Daoy (cell line): ENCODE measurements around the gene MYBPHL. TPM values are rescaled to one million over a fixed set of nuclear protein-coding genes. Genes with fewer than 3 reads are reported as not detected.

Experiments
- DNase-seq: peaks from one replicate; pipeline ENCODE4 v3.0.0-alpha.2; 2015; ENCODE audit warnings: low read depth
- total RNA-seq: library from RNA; depleted of rRNA; stranded (reverse); fragments of >200 nt; shearing (Covaris generic); gene quantifications from 2 replicates; pipeline ENCODE4 v1.2.3, GENCODE V29; 2014; rRNA removed

Gene MYBPHL, protein sequence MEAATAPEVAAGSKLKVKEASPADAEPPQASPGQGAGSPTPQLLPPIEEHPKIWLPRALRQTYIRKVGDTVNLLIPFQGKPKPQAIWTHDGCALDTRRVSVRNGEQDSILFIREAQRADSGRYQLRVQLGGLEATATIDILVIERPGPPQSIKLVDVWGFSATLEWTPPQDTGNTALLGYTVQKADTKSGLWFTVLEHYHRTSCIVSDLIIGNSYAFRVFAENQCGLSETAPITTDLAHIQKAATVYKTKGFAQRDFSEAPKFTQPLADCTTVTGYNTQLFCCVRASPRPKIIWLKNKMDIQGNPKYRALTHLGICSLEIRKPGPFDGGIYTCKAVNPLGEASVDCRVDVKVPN
- total RNA-seq = not detected in 2 replicates

DNA sequence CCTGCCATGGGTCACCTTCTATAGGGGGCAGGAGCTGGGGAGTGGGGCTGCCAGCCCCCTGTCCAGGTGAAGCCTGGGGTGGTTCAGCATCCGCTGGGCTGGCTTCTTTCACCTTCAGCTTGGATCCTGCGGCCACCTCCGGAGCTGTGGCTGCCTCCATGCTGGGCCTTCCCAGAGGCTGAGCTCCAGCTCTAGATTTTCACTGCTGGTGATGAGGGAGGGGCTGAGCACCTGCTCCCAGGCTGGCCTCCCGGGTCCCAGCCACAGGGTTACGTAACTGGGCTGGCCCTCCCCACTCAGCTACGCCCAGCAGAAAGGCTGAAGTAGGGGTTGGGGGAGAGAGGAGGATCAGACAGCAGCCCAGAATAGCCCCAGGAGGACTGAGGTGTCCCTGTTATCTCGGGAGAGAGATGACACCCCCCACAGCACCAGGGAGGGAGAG, at the start of gene MYBPHL:
Gene MYBPHL (minus strand): TSS at position 180 of the 442 bp plus-strand sequence. CDS start 20 bp downstream, at position 160.
- no peak for DNase-seq

DNA sequence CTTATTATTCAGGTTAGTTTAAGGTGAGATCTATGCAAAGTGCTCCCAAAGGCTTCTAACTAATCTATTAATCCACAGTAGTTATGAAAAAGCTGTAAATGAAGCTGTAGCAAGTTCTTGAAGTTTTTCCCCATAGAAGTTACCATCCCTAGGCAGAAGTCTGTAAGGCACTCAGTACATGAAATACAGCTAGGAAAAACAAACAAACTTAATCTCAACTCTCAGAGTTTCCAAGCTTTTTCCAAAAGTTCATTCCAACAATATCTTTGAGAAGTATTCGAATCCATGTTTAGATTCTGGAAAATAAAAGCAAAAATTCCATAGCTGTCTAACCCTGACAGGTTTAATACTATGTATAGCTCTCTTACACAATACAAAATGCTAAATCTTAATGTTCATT, 49.7 kb upstream of the MYBPHL start:
- no peak for DNase-seq

DNA sequence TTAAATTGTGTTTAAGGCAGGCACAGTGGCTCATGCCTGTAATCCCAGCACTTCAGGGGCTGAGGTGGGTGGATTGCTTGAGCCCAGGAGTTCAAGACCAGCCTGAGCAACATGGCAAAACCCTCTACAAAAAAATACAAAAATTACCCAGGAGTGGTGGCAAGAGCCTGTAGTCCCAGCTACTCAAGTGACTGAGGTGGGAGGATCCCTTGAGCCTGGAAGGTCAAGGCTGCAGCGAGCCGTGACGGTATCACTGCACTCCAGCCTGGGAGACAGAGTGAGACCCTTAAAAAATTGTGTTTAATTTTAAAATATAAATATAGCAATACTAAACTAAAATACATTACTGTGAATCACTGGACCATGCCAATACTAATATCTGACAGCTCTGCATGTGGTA, 48.1 kb upstream of the MYBPHL start:
- DNase-seq = no peak

DNA sequence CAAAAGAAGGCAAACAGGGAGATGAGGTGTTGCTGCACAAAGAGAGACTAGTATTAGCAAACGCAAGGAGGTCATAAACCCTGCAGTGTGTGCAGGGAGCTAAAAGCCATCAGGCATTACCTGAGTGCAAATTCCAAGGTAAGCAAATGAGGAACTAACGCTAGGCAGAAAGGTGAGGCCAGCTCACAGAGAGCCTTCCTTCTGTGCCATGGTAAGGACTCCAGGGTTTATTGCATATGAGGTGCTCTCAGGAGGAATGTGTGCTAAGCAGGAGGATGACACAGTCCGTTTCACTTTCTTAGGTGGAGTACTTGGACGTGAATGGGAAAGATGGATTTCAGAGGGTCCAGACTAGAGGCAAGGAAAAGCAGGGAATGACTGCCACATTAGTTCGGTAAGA, 44.6 kb upstream of the MYBPHL start:
- no peak for DNase-seq

DNA sequence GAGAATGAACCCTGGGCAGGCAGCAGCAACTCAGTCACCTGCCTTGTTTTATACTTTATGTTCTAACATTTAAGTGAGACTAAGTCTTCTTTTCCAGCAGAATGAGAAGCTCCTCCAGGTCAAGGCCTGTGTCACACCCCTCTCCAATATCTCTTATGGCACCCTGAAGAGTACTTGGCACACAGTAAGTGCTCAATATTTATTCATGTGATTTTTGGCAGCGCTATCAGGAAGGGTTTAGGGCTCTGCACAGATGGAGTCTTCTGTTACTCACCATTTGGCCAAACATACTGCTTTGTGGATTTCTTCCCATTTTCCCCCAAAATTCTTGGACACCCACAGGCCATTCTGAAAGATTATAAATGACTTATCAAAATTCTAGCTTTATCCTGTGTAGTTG, 43.8 kb upstream of the MYBPHL start:
- DNase-seq = no peak

DNA sequence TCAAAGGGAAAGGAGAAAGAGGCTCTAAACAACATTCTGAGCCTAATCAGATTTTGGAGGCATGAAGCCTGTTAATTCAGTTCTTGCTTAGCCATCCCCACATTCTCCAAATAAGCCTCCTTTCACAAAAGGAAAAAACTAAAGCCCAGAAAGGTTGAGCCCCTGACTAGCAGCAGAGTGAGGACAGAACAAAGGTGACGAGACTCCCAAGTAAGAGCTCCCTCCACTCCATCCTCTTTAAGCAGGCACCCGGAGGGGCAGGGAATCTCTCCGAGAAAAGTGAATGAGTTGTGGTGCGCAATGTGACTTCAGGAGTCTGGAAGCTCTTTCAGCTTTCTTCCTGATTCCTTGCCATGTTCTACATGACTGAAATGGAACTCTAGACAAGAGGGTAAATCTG, 43.4 kb upstream of the MYBPHL start:
- no peak for DNase-seq

DNA sequence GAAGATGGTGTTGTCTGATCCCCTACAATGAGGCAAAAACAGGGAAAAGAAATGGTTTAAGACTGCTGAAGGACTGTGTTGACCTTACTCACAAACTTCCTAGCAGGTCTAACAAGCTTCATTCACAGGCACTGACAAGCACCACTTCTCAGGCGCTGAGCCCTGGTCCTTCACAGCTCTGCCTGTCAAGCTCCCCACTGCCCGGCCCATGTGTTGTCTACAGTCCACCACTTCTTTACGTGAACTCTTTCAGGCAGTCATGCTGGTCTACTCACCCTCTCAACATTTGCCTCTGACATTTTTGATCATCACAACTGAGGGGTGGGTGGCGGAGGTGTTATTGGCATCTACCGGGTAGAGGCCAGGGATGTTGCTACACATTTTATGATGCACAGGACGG, 40.7 kb upstream of the MYBPHL start:
- no peak for DNase-seq

DNA sequence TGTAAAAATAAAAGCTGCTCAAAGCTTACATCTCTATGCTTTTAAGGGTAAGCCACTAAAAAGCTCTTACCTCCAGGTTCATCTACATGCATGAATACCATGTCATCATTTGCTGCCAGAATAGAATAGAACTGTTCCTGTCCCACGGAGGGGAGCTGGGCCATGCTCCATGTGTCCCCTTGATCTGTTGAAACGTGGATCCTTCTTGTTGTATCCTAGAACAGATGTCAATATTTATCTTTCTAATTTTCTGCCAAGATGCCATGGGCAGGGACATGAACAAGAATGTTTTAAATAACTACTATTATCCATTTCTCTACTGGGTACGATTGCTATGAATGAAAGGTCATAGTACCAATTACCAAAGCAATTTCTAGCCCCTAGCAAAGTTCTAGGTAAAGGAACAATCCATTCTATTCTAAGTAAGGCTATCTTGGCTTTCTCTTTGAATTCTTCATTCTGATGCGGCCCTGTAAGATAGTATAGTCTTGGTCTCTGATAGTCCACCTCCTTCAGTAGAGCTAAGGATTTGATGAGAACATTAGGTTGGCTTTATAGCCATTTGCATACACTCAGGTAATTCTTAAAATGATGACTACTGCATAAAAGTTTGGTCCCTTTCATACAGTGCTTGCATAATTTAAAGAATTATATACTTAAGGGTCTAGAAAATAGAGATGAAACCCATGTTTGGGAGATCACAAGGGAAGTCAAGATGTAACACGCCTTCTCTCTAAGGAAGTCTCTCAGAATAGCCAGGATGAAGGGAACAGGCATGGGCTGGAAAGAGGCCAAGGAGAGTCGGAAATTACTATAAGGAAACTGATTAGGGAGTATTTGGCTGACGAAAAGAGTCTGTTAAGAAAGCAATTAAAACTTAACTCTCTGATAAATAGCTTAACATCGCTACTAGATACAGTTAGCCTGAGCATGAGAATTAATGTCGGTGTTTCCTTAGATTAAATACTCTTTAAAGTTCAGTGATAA, 35.4 kb upstream of the MYBPHL start:
- no peak for DNase-seq

DNA sequence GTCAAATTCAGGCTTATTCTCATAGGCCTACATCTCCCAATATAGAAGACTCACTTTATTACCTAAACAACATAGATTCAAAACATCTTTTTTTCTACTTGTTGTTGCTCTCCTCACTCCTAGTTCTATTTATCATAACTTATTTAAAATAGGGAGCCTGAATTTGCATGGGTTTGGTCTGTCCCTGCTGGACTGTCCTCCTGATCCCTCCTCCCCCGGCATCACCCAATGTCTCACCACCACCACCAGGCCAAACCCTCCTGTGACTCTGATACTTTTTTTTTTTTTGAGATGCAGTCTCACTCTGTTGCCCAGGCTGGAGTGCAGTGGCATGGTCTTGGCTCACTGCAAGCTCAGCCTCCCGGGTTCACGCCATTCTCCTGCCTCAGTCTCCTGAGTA, 31.8 kb upstream of the MYBPHL start:
- DNase-seq = no peak

DNA sequence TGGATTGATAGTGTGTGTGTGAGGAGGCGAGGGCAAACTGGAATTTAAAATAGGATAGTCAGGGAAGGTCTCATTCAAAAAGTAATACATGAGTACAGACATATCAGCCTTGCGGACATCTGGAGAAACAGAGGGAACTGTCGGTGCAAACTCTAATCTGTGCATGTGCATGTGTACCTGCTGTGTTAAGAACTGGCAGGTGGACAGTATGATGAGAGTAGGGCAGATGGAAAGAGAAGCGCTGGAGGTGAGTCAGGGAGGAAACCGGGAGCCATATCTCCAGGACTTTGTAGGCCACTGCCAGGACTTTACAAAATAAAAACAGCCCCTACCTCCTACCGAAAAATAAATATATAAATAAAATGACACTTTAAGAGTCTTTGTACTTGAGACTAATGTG, 31.3 kb upstream of the MYBPHL start:
- DNase-seq = no peak

DNA sequence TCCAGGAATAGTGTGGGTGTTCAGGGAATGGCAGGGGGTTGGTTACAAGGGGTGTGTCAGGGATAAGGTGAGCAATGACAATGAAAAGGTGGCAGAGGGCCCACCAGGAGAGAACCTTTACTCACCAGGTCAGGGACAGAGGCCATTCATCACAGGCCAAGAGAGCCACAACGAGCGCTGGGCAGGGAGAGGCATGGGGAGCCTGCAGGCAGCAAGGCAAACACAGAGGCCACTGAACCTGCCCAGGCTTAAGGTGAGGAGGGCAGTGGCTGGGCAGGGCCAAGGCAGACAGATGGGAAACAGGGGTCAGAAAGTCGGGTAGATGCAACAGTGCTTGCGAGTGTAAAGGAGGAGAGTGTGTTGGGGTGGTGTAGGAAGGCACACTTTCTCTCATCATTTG, 28.3 kb upstream of the MYBPHL start:
- no peak for DNase-seq

DNA sequence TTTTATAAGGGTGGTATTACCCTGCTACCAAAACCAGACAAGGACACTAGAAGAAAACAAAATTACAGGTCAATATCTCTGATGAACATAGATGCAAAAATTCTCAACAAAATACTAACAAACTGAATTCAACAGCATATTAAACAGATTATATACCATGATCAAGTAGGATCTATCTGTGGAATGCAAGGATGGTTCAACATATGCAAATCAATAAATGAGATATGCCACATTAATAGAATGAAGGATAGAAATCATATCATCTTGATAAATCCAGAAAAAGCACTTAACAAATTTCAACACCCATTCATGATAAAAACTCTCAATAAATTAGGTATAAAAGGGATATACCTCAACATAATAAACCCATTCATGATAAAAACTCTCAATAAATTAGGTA, 24.3 kb upstream of the MYBPHL start:
- no peak for DNase-seq

DNA sequence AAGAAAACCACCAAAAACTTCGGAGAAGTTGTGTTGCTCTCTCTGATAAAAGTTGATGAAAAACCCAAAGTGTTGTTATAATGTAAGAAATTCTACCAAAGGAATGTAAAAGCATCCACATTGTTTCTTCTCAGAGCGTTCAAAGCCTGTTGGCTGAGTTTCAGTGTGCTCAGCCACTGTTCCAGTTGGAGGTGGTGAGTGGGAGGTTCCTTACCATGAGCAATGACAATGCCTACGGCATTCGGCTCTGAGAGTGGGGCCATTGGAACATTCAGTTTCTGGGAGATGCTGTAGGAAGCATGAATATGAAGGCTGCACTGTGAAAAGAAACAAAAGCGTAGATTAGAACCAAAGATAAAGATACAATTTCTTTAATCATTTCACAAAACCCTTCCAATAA, 20.5 kb upstream of the MYBPHL start:
- no peak for DNase-seq

DNA sequence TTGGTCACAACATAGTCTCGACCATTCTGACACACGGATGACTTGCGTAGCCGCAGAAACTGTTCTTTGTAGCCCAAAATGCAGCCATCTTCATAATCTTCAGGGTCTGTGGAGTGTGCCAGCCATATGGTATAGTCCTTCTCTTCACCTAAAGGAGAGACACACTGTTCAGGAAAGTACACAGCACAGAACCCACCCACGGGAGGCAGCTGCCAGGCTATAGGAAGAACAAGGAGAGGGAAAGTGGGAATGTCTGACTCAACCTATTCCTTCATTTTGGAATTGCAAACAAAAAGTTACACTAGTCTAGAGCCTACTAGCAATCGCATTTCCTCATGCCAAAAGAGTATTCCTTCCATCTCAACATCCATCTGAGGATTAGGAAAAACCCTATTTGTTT, 16.2 kb upstream of the MYBPHL start:
- no peak for DNase-seq

DNA sequence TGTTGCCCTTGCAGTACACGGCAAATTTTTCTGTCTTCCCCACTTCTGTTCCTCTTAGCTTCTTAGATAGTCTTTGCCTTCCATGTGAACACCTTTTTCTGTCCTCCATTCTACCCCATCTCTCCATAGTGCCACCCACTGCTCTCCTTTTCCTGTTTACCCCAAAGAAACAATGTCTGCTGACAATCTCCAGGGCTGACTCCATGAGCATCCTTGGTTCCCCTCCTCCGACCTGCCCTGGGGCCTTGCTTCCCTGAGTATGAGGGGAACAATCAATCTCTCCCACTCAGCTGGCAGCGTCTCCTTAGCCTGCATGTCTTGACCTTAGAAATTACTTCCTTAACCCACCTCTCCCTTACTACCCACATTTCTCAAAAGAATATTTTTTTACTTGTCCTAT, 12.3 kb upstream of the MYBPHL start:
- no peak for DNase-seq

DNA sequence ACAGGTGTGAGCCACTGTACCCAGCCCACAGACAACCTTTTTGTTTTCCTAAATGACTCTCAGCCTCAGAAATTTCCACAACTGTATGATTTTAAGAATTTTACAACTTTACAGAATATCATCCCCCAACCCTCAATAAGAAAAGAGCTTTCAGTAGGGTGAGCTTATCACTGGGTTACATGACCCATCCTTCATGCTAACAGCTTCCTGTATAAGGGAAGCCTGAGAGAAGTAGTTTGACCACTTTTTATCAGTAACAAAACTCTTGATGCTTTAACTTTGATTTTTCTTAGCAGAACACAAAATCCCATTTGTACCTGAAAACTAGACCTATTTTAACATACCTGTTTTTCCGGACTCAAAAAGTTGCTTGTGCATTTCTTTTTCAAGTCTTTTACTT, 9.7 kb upstream of the MYBPHL start:
- DNase-seq = no peak

DNA sequence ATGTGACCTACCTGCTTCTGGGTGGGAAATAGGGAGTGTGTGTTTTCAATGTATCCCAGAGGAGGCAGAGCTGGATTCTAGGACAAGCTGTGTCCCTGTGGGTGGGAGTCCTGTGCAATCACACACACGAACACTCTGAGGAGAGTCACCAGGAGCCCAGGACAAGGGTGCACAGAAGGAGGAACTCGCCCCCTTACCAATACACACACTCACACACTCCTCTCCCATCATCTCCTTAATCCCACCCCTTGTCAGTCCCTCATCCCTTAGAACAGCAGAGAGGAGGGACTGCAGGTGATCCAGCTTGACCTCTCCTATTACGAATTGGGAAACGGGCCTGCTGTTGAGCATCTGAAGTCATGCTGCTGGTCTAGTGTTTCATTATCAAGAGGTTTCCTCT, 8.5 kb upstream of the MYBPHL start:
- no peak for DNase-seq

DNA sequence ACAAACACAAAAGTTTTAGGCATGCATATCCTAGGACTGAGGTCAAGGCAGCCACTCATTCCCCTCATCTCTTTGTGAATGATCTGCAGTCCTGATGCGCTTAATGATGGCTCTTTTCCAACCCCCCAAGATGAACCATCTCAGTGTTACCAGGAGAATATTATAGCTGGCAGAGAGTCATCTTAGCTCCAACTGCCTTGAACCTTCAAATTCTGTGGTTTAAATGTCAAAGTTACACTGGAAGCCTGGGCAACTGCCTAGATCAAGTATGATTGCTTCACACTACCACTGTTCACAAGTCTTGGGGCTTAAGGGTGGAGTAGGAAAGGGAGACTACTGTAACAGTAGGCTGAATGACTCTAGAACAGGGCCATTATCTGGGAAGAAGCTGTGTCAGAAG, 8.0 kb upstream of the MYBPHL start:
- no peak for DNase-seq

DNA sequence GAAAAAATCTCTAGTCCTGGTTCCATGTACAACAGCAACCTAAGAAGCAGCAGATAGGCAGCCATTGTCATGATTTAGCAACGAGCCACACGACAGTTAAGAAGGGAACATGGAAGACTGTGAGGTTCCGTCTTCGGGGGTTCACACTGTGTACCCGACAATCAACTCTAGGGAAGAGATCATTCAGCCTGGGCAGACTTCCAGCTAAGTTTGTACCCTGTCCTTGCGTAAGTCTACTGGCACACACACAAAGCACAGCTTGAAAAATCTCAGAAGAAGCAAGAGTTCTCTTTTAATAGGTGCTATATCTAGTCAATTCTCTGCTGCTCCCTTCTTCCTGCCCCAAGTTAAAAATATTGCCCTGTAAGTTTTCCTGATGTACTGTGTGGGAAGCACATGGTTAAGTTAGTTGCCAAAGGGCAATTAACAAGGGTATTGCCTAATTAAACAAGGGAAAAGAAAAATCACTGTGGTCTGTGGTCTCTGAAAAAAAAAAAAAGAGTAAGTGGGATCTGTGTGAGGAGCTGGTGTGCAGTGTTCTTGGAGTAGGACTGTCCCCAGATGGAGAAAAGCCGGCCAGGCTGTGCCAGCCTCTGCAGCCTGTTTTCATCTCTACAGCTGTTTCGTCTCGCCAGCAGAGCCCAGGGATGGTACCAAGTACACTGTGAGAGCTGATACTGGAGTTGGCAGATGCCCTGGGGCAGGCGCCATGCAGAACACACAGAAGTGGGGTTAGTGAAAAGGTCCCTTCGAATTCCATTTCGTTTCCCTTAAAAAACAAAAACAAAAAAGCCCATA, 6.4 kb upstream of the MYBPHL start:
- no peak for DNase-seq

DNA sequence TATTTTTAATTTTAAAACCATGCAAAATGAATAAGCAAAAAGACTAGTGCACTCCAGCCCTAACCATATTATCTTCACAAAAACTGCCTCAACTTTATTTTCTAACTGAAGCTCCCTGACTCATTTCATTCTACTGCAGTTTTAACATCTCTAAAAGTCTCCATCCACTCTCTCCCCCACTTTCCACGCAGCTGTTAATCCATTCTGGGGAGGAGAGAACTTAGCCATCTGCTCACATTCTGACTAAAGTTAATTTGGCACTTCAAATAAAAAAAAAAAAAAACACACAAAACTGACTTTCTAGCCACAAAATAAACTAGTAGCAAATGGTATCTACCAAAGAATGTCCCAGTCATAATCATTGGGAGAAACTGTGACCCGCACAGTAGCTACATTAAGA, 5.4 kb upstream of the MYBPHL start:
- DNase-seq = no peak

DNA sequence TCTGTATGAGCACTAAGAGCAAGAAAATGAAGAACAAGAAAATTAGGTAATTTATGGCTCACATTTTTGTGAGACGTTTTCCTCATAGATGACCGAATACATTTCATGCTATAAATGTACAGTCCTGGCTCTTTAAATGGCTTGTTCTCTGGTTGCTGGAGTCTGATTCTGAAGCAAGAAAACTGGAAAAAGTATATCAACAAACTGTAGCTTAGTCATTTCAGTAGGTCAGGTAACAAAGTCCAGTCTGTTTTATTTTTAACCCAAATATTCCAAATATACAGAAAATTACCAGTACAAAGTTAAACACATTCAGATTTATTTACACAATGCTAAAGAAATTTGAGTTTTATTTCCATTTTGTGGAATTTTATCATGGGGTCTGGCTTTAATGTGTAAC, 2.5 kb upstream of the MYBPHL start:
- no peak for DNase-seq
